T47D (cell line): ENCODE measurements around the gene HSPA4.

Experiments
- DNase-seq, 2 experiments: peaks; one replicate each; pipeline versions ENCODE4 v3.0.0 to v3.0.0-alpha.2; 2011 to 2012; ENCODE audit warnings: low read depth in 1 of 2, low spot score in 1 of 2
- JUND ChIP-seq: IDR thresholded peaks from 2 replicates; pipeline ENCODE4 v1.6.1; 2012; ENCODE audit warnings: low read depth
- in situ Hi-C: cut with HindIII; loops from 2 replicates; pipeline ENCODE4 v1.10.0; 2016; ENCODE audit warnings: low sequenced_read_pairs, low pct_unique_long_range_greater_than_20kb

Gene HSPA4

GRCh38 chr5:133086366-133086875, 34.6 kb downstream of the HSPA4 start:
- TF ChIP-seq JUND, result no peak
- no peak for DNase-seq
- in situ Hi-C loops, result no loop called here

DNA sequence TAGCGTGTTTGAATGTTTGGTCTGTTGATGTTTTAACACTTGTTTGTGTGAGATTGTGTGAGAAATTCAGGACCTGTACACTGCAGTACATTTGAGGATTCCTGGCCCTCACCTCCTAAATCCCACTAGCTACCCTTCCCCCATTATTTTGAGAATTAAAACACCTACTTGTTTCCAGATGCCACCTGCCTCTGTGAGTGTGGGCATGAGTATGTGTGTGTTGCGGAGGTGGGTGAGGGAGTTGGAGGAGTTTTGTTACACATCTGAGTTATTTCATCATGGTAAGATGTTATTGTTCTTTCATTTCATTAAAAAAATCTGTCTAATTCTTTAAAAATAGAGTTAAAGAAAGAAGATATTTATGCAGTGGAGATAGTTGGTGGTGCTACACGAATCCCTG, 36.3 kb downstream of the HSPA4 start:
- TF ChIP-seq JUND, result no peak
- no peak for DNase-seq
- in situ Hi-C loops, result no loop called here

GRCh38 chr5:133091034-133091433, 39.2 kb downstream of the HSPA4 start:
- in situ Hi-C loops, result no loop called here
- TF ChIP-seq JUND, result no peak
- DNase-seq, result no peak

DNA sequence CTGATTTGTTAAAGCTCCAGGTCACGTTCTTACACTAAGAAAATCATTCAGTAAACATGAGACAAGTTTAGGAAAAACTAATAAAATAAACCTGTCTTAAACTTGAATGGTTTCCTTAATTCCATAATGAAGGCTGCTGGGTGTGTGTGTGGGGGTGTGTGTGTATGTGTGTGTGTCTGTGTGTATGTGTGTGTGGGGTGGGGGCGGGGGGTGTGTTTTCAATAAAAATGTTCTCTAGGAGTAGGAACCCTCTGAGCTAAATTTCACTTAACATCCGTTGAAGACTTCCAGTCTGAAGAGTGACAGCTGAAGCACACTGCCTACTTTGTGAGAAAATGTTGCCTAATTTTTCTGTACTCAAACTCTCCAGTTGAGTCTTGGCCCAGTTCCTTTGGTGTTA, 54.5 kb downstream of the HSPA4 start:
- no peak for TF ChIP-seq JUND
- in situ Hi-C loops, result no loop called here
- DNase-seq, result no peak

DNA sequence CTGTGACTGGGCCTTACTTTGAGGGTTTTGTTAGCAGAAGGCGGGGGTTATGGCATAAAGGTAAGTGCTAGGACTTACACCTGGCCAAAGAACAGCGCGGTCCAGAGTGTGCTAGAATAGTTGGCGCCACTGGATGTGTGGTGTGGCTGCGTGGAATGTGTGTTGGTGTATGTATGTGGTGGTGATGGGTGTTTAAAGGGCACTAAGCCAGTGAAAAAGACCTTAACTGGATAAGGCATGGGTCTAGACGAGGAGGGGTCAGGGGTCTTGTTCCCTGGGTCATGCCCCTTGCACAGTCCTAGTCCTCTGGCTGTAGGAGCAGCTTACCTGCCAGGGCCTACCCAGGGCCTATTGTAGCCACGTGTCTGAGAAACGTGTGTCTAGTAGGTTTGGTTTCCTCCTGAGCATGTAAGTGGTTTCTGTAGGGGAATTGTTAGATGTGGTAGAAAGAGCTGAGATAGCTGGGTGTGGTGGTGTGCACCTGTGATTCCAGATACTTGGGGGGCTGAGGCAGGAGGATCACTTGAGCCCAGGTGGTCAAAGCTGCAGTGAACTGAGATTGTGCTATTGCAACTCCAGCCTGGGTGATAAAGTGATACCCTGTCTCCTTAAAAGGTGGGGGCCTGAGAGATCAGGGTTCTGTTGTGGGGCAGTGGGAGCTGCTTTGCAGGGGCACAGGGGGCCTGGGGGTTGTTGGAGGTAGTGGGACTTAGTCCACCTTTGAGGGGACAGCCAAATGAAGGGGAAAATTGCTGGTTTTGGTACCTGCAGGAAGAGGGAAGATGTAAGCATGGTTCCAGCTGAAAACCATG, 55.2 kb downstream of the HSPA4 start:
- in situ Hi-C loops, result no loop called here
- no peak for TF ChIP-seq JUND
- no peak for DNase-seq

GRCh38 chr5:133108481-133108921, 56.7 kb downstream of the HSPA4 start:
- no peak for TF ChIP-seq JUND
- in situ Hi-C loops, result no loop called here
- DNase-seq, result no peak

GRCh38 chr5:133109655-133110483, 58.1 kb downstream of the HSPA4 start:
- no peak for TF ChIP-seq JUND
- in situ Hi-C loops, result no loop called here
- no peak for DNase-seq

- no peak for DNase-seq
- no peak for TF ChIP-seq JUND
- in situ Hi-C loops, result no loop called here
Measured at GRCh38 chr5:133110709-133111108, 58.9 kb downstream of the HSPA4 start.

- in situ Hi-C loops, result no loop called here
- peak; percentile 78 to 87 for DNase-seq
- TF ChIP-seq JUND, result no peak
Measured at GRCh38 chr5:133111299-133111698, 59.5 kb downstream of the HSPA4 start.

- DNase-seq, result no peak
- no peak for TF ChIP-seq JUND
- in situ Hi-C loops, result no loop called here
Measured at GRCh38 chr5:133112026-133112660, 60.3 kb downstream of the HSPA4 start.

- no peak for DNase-seq
- TF ChIP-seq JUND, result no peak
- in situ Hi-C loops, result no loop called here
Measured at GRCh38 chr5:133113331-133114061, 61.7 kb downstream of the HSPA4 start.
